ENCODE measurements around the gene CACNG6.

CACNG6 gene

DNA sequence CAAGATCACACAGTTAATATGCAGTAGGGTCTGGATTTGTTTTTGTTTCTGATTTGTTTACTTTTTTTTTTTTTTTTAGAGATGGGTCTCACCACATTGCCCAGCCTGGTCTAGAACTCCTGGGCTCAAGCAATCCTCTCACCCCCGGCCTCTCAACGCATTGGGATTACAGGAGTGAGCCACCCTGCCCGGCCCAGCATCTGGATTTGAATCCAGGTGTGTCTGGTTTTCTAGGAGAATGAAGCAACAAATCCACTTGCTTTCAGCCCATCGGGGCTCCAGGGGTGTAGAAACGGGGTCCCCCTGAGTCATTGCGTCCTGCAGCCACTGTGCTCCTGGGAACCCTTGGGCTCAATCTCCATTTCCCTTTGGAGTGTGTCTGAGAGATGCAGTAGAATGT, 22.1 kb upstream of the CACNG6 start:
- no peak for DNase-seq

DNA sequence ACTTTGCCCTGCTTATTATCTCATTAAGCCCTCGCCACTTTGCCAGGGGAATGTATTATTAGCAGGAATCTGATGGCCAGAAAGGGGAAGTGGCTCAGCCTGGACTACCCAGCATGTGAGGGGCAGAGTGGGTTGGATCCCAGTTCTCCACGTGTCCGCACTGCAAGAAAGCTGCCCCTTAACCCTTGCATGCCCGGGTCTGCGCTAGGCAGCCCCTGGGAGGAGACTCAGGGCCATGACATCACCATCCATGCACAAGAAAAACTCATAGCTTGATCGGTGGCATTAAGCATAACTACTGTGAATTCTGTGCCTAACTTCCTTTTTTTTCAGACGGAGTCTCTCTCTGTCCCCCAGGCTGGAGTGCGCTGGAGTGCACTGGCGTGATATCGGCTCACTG, 19.8 kb upstream of the CACNG6 start:
- no peak for DNase-seq

DNA sequence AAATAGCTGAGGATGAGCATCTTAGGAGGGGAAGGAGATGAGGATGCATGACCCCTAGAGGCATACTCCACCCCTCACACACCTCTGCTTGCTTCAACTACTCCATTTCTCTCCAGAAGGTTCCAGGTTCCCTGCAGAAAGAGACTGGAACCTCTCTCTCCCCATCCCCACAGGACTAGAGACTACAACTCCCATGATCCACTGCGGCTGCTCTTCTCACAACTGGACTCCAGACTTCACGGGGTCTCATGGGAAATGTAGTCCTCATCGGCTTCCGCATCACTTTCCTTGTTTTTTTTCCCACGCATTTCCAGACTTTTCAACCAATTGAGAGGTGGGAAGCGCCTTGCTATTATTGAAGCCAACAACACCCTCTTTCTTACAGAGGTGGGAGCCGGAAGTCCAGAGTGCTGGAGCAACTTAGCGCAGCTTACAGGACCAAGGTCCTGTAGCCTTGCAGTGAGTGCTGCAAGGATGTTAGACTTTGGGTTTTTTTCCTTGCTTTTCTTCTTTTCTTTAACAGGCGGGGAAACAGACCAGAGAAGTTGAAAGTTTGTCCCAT, 13.9 kb upstream of the CACNG6 start:
- peak; percentile 84 for DNase-seq

DNA sequence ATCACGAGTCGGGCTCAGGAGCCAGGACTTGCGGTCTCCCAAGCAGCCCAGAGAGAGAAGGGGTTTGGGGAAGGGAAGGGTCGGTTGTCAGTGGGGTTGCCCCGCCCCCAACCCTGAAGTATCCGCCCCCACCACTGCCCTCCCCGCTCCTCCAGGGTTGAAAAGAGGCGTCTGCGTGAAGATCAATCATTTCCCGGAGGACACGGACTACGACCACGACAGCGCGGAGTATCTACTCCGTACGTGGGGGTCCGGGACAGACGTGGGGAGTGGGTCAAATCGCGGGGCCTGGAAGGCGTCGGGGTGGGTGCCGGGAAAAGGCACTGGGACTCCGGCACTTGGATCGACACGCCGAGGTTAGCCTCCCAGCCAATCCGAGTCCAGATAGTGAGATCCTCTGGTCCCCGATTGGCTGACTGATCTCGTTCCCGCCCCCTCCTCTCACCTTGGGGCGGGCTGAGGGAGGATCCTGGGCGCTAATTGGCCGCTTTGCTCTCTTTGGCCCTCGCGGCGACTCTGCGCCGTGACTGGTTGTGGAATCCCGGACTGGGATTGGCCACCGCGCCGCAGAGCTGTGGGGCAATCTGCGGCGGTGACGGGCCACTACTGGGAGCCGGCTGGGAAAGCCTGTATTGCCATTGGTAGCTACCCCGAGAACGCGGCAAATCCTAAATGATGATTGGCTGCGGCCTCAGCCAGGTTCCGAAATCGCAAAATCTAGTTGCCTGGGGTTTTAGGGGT, 13.3 kb upstream of the CACNG6 start:
- peak; percentile 61 for DNase-seq

DNA sequence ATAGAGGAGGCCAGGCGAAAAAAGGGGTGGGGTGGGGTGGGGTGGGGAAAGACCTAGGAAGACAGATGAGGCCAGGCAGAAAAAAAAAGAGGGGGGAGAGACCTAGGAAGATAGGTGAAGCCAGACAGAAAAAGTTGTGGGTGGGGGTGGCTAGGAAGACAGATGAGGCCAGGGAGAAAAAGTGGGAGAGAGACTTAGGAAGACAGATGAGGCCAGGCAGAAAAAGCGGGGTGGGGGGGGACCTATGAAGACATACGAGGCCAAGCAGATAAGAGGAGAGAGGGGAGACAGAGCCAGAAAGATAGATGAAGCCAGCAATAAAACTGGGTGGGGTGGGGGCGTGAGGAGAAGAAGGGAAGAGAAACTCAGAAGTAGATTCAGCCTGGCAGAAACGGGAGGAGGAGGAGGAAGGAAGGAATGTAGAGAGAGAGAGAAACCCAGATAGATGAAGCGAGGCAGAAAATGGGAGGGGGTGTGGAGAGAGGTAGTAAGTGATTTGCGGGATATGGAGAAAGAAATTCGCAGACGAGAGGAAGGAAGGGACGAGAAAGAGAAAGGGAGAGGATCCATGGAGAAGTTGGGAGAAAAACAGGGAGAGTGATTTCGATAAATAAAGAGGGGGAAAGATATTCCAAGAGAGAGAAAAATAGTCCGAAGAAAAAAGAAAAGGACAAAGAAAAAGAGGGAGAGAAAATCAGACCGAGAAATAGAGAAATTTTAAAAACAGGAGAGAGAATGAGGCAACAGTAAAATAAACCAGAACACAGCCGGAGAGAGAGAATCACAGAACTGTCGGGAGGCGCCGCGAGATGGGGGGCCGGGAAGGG, 12.2 kb upstream of the CACNG6 start:
- DNase-seq, result no peak

DNA sequence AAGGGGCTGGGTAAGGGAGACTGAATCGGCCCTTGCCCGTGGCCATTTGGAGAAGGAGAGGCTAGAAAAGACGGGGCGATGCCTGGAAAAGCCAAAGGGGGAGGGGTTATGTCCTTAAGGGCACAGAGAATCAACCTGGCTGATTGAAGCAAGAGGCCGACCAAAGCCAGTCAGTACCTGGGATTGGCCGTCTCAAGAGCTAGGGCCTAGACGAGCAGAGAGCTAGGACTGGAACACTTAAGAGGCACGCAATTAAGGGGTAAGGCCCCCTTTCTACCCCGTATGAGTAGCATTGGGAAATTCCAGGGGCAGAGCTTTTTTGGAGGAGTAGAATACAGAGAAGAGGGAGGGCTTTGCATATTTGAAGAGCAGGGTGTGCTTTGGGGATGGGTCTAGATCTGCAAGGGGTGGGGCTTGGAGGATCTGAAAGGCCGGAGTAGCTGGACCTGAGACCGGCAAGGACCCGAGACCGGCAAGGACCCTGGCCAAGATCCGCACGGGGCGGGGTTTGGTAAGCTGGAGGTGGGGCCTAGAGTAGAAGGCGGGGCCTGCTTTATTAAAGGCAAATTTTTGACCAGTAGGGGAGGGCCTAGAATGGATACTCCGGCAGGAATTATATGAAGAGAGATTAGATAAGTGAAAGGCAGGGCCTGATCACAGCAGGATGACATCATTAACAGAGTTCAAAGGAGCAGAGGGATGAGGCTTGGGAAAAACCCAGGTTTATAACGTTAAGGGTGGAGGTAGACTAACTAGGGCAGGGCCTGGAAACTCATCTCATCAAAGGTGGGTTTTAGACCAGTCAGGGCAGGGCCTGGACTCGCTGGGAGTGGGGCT, 10.7 kb upstream of the CACNG6 start:
- no peak for DNase-seq

DNA sequence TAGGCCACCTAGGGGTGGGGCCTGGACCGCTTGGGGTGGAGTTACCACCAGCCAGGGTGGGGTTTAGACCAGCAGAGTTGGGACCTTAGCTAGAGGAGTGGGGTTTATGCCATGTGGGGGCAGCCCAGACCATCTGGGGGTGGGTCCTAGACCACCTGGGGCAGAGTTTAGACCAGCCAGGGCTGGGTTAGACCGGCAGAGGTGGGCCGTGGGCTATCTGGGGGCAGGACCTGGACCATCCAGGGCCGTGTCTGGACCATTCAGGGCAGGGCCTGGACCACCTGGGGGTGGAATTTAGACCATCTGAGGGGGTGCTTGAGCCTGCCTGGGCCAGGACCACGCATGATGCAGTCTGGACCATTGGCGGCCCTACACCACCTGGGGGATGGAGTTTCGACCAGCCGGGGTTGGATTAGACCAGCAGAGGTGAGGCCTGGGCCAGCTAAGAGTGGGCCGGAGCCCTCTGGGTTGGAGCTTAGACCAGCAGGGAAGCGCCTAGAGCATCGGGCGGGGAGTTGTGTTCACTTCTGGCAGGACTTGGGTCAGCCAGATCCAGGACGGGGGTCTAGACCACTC, 10.0 kb upstream of the CACNG6 start:
- no peak for DNase-seq

DNA sequence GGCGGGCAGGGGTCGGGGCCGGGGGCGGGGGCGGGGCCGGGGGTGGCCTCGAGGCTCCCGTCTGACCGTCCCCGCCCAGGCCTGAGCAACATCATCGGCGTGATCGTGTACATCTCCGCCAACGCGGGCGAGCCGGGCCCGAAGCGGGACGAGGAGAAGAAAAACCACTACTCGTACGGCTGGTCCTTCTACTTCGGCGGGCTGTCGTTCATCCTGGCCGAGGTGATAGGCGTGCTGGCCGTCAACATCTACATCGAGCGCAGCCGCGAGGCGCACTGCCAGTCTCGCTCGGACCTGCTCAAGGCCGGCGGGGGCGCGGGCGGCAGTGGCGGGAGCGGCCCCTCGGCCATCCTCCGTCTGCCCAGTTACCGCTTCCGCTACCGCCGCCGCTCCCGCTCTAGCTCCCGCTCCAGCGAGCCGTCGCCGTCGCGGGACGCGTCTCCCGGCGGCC, 9.4 kb upstream of the CACNG6 start:
- no peak for DNase-seq

DNA sequence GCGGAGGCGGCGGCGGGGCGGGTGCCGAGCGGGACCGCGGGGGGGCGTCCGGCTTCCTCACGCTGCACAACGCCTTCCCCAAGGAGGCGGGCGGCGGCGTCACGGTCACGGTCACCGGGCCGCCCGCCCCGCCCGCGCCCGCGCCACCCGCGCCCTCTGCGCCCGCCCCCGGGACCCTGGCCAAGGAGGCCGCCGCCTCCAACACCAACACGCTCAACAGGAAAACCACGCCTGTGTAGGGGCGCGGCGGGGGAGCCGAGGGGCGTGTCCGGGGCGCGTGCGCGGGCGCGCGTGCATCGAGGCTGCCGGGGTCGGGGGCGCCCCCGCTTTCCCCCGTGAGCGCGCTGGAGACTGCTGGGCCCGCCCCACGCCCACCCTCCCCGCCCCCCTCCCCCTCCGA, 8.8 kb upstream of the CACNG6 start:
- DNase-seq, result peak; percentile 9

DNA sequence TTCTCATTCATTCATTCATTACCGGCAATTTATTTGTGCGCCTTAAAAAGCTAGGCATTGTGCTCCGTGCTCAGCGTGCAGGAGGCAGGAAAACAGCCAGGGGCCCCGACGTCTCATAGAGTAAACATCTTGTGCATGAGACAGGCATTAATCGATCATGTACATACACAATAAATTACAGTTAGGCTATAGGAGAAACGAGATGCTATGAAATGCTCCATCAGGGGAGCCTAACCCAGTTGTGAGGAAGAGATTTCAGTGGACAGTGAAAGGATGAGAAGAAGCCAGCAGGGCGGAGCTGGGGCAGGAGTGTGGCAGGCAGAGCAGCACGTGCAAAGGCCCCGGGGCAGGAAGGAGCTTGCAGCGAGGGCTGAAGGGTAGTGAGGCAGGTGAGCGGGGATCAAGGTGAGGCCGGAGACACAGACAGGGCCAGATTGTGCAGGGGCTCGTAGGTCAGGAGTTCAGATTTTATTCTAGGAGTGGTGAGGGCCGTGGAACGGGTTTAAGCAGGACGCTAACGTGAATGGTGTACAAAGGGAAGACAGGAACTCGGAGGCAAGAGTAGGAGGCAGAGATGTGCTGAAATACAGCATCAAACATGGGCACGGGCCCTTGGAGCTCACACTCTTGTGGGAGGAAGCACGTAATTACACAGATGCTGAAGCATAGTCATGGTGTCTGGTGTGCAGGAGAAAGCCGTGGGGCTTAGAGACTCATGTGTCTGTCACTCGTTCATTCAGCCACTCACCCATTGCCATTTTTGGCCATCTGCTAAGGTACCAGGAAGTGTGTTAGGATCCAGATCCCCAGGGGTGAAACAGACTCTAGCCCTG, 7.8 kb upstream of the CACNG6 start:
- no peak for DNase-seq

DNA sequence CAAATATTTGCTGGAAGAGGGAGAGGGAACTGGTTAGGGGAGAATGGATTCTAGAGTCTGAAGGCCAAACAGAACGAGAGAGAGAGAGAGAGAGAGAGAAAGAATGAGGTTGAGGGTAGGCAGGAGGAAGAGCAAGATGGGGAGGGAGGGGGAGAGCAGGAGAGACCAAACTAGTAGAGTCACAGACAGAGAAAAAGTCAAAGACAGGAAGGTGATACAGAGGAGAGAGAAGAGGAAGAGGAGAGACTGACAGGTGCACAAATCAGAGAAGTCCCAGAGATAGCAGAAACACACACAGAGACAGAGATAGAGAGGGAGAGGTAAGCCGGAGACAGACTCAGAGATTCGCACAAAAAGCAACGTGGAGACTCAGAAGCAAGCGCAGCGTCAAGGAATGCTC, 5.6 kb upstream of the CACNG6 start:
- no peak for DNase-seq

DNA sequence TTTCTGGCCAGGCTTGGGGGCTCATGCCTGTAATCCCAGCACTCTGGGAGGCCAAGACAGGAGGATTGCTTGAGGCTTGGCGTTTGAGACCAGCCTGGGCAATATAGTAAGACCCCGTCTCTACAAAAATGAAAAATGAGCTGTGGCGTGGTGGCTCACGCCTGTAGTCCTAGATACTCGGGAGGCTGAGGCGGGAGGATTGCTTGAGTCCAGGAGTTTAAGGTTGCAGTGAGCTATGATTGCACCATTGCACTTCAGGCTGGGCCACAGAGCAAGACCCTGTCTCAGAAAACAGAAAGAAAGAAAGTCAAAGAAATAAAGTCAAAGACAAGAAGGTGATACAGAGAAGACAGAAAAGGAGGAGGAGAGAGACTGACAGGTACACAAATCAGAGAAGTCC, 2.5 kb upstream of the CACNG6 start:
- DNase-seq, result no peak

DNA sequence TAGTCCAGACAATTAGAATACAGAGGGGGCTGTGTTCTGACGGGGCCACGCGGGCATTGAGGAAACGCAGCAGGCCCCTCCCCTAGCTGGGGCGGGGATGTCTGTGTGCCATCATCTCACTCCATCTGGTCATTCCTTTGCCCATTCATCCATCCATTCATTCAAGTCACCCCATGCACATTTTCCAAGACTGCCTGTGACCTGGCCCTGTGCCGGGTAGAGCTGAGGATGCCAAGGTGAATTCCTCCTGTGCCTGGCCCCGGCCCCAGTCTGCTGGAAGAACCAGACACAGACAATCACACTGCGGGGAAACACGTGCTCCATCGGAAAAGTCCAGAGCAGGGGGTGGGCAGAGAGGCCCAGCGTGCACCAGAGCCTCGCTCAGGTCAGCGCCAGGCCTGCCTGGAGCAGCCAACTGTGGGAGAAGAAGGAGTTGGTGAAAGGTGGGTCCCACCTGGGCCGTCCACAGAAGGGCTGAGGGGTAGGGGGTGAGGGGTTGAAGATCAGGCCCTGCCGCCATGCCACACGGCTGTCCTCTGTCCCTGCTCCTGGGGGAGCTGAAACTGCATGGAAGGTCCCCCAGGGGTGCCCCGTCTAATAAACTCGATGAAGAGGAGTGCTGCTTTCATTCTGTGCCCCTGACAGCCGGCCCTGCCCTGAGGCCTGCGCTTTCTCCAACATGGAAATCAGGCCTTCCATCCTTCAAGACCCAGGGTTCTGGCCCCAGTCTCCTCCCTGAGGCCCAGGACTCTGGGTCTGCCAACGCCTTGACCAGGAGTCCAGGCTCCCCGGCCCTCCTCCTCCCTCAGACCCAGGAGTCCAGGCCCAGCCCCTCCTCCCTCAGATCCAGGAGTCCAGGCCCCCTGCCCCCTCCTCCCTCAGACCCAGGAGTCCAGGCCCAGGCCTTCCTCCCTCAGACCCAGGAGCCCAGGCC, 1.6 kb upstream of the CACNG6 start:
- no peak for DNase-seq

DNA sequence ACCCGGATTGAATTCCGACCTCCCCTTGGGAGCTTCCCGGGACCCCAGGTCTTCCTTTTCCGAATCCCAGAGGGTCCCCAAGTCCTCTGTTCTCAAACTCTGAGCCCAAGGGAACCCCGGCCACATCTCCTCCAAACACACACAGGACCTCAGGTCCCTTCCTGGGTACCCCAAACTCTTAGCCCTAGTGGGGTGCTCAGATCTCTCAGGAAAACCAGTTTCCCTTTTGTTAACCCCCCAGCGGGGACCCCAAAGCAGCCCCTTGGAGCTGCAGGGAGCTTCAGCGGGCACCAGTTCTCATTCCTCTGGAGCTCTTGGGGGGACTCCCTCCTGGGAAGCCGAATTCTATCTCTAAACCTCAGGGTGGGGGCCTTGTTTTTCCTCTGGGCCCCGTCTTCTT, 774 bp downstream of the CACNG6 start:
- DNase-seq, result no peak

DNA sequence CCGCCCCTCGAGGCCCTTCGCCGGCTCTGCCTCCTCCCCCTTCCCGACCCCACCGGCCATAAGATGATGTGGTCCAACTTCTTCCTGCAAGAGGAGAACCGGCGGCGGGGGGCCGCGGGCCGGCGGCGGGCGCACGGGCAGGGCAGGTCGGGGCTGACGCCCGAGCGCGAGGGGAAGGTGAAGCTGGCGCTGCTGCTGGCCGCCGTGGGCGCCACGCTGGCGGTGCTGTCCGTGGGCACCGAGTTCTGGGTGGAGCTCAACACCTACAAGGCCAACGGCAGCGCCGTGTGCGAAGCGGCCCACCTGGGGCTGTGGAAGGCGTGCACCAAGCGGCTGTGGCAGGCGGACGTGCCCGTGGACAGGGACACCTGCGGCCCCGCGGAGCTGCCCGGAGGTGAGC, 1.4 kb downstream of the CACNG6 start:
- no peak for DNase-seq

DNA sequence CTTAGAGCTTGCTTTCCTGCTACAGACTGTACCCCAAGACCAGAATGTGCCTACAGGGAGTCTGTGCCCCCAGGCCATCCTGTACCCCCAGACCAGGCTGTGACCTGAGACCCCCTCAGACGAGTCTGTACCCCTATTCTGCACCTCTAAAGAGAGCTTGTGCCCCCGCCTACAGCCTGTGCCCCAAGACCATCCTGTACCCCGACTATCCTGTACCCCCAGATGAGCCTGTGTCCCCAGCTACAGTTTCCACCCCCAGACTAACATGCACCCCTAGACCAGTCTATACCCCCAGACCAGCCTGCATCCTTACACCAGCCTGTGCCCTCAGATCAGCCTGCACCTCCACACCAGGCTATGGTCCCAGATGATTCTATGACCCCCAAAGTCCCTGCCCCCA, 2.0 kb downstream of the CACNG6 start:
- no peak for DNase-seq

DNA sequence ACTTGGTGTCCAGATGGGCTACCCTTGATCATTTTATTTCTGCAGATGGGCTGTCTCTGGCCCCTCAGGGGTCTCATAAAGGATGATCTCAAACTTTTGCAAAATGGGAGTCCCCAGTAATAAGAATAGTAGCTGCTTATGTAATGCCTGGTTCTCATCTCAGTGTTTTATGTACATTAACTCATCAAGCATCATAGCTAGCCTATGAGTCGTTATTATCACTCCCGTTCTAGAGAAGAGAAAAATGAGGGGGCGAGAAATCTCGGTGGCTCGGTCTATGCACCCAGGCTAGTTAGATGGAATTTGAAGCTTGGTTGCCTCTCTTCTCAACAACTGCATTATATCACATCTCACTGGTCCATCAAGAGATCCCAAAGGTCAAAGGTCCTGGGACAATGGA, 3.4 kb downstream of the CACNG6 start:
- DNase-seq, result no peak

DNA sequence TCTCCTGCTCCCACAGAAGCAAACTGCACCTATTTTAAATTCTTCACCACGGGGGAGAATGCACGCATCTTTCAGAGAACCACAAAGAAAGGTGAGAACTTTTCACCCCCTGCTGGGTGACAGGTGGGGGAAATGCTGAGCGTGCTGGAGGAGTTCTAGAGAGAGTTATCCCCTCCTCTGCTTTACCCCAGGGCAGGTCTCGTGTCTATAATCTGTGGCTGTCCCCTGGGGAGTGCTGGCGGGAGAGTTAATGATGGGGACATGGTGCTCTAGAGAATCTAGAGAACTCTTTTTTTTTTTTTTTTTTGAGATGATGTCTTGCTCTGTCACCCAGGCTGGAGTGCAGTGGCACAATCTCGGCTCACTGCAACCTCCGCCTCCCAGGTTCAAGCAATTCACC, 6.8 kb downstream of the CACNG6 start:
- no peak for DNase-seq

DNA sequence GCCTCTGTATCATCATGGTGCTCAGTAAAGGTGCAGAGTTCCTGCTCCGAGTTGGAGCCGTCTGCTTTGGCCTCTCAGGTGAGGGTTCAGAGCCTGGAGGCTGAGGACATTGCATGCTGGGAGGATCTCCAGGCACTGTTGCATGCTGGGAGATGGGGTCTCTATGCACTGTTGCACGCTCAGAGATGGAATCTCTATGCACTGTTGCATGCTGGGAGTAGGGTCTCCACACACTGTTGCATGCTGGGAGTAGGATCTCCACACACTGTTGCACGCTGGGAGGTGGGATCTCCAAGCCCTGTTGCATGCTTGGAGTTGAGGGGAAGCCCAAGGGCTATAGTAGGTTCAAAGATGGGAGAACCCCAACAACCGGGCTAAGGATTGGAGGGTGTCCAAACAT, 8.3 kb downstream of the CACNG6 start:
- DNase-seq, result no peak

DNA sequence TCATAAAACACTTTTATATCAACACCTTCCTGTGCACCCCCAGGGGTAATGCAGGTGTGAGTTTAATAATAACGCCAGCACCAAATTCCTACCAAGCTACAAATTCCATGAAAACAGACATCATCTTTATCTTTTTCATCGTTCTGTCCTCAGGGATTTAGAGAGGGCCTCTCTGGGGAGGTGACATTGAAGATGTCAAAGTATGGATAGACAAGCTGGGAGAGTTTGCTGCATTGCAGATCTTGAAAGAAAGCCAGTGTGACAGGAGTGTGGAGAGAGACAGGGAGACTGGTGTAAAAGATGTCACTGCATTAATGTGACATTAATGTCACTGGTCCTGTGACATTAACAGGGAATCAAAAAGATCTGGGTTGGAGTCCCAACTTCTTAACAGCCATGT, 10.1 kb downstream of the CACNG6 start:
- no peak for DNase-seq
